Measurements from ENCODE around the gene VANGL2.

- TF ChIP-seq, protein P1, sequence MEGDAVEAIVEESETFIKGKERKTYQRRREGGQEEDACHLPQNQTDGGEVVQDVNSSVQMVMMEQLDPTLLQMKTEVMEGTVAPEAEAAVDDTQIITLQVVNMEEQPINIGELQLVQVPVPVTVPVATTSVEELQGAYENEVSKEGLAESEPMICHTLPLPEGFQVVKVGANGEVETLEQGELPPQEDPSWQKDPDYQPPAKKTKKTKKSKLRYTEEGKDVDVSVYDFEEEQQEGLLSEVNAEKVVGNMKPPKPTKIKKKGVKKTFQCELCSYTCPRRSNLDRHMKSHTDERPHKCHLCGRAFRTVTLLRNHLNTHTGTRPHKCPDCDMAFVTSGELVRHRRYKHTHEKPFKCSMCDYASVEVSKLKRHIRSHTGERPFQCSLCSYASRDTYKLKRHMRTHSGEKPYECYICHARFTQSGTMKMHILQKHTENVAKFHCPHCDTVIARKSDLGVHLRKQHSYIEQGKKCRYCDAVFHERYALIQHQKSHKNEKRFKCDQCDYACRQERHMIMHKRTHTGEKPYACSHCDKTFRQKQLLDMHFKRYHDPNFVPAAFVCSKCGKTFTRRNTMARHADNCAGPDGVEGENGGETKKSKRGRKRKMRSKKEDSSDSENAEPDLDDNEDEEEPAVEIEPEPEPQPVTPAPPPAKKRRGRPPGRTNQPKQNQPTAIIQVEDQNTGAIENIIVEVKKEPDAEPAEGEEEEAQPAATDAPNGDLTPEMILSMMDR (conservative IDR thresholded peaks at IDR 0.05) = no peak
- TF ChIP-seq ZFX (IDR thresholded peaks at IDR 0.05) = no peak
Observed at GRCh38 chr1:160403244-160403643, 2.9 kb downstream of the VANGL2 start.

All from C4-2B (cell line).